ENCODE results near the gene DAGLB.
"Not testable (repeated sequence)": the region's sequence is repeated elsewhere in the genome, so short reads cannot be mapped to it uniquely, and the experiment has no call there.

The DAGLB gene

GRCh38 chr7:6478186-6478585, 30.4 kb upstream of the DAGLB start:
- no peaks in the 10 kb centered on the region for H3K27me3 Mint-ChIP-seq
- no peak overlapping the region for H3K27ac Mint-ChIP-seq
- no peak overlapping the region for H3K4me3 Mint-ChIP-seq
- H3K36me3 Mint-ChIP-seq, result no peaks in the 10 kb centered on the region
- no peak for ATAC-seq
- peaks cover 84% of the 10 kb centered on the region for H3K4me1 Mint-ChIP-seq
- H3K9me3 Mint-ChIP-seq, result no peaks in the 10 kb centered on the region

DNA sequence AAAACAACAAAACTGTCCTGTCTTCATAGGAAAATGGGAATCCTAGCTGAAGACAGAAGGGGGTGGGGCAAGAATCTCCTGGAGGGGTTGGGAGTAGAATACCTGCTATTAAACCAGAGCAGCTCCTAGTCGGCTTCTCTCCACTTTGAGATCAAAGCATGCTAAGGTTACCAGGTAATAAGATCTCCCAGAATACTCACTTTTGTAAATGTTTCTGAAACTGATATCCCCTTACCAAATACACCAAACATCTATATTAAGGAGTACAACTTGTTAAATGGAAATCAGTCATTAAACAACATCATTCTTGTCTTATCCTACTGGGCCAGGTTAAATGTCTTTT, 29.5 kb upstream of the DAGLB start:
- no peaks in the 10 kb centered on the region for H3K36me3 Mint-ChIP-seq
- ATAC-seq, result no peak
- H3K27ac Mint-ChIP-seq, result no peak overlapping the region
- H3K27me3 Mint-ChIP-seq, result no peaks in the 10 kb centered on the region
- H3K9me3 Mint-ChIP-seq, result no peaks in the 10 kb centered on the region
- peaks cover 75% of the 10 kb centered on the region for H3K4me1 Mint-ChIP-seq
- H3K4me3 Mint-ChIP-seq, result no peak overlapping the region

GRCh38 chr7:6476596-6477317, 29.0 kb upstream of the DAGLB start:
- H3K27ac Mint-ChIP-seq, result no peak overlapping the region
- H3K9me3 Mint-ChIP-seq, result no peaks in the 10 kb centered on the region
- no peaks in the 10 kb centered on the region for H3K27me3 Mint-ChIP-seq
- ATAC-seq, result no peak
- H3K4me3 Mint-ChIP-seq, result no peak overlapping the region
- peaks cover 71% of the 10 kb centered on the region for H3K4me1 Mint-ChIP-seq
- no peaks in the 10 kb centered on the region for H3K36me3 Mint-ChIP-seq

GRCh38 chr7:6475433-6476186, 27.9 kb upstream of the DAGLB start:
- H3K27me3 Mint-ChIP-seq, result no peaks in the 10 kb centered on the region
- no peak for ATAC-seq
- H3K4me1 Mint-ChIP-seq, result peaks cover 61% of the 10 kb centered on the region
- no peaks in the 10 kb centered on the region for H3K36me3 Mint-ChIP-seq
- no peaks in the 10 kb centered on the region for H3K9me3 Mint-ChIP-seq
- H3K4me3 Mint-ChIP-seq, result no peak overlapping the region
- H3K27ac Mint-ChIP-seq, result no peak overlapping the region

GRCh38 chr7:6465862-6466261, 18.1 kb upstream of the DAGLB start:
- peaks cover 8% of the 10 kb centered on the region for H3K4me1 Mint-ChIP-seq
- no peak for ATAC-seq
- H3K27me3 Mint-ChIP-seq, result no peaks in the 10 kb centered on the region
- no peak overlapping the region for H3K4me3 Mint-ChIP-seq
- no peaks in the 10 kb centered on the region for H3K9me3 Mint-ChIP-seq
- H3K27ac Mint-ChIP-seq, result no peak overlapping the region
- H3K36me3 Mint-ChIP-seq, result peaks cover 65% of the 10 kb centered on the region

- peaks cover 50% of the 10 kb centered on the region for H3K36me3 Mint-ChIP-seq
- not testable (repeated sequence) for H3K27ac Mint-ChIP-seq, ATAC-seq, H3K4me1 Mint-ChIP-seq, H3K4me3 Mint-ChIP-seq, H3K27me3 Mint-ChIP-seq, H3K9me3 Mint-ChIP-seq
Observed at GRCh38 chr7:6463609-6464008, 15.9 kb upstream of the DAGLB start.

- Mint-ChIP-seq H3K36me3 (peaks cover 34% of the 10 kb centered on the region), H3K27me3 (no peaks in the 10 kb centered on the region), H3K4me1 (peaks cover 8% of the 10 kb centered on the region), H3K4me3 (no peak overlapping the region), H3K27ac (no peak overlapping the region), H3K9me3 (no peaks in the 10 kb centered on the region)
- no peak for ATAC-seq
Observed at GRCh38 chr7:6461946-6462550, 14.3 kb upstream of the DAGLB start.

GRCh38 chr7:6460990-6461584, 13.3 kb upstream of the DAGLB start:
- no peaks in the 10 kb centered on the region for H3K9me3 Mint-ChIP-seq
- no peak overlapping the region for H3K27ac Mint-ChIP-seq
- peaks cover 24% of the 10 kb centered on the region for H3K36me3 Mint-ChIP-seq
- H3K4me1 Mint-ChIP-seq, result peaks cover 8% of the 10 kb centered on the region
- ATAC-seq, result no peak
- no peaks in the 10 kb centered on the region for H3K27me3 Mint-ChIP-seq
- H3K4me3 Mint-ChIP-seq, result no peak overlapping the region

- Mint-ChIP-seq H3K27ac (no peak overlapping the region), H3K36me3 (peaks cover 17% of the 10 kb centered on the region)
Observed at GRCh38 chr7:6460303-6460702, 12.5 kb upstream of the DAGLB start.

GRCh38 chr7:6458676-6459075, 10.9 kb upstream of the DAGLB start:
- H3K27me3 Mint-ChIP-seq, H3K27ac Mint-ChIP-seq, H3K4me3 Mint-ChIP-seq, H3K4me1 Mint-ChIP-seq, ATAC-seq, H3K9me3 Mint-ChIP-seq: not testable (repeated sequence)
- H3K36me3 Mint-ChIP-seq, result peaks cover 11% of the 10 kb centered on the region

More at GRCh38 chr7:6460303-6460702, 12.5 kb upstream of the DAGLB start:
- Mint-ChIP-seq H3K4me3 (no peak overlapping the region), H3K4me1 (peaks cover 8% of the 10 kb centered on the region), H3K27me3 (no peaks in the 10 kb centered on the region), H3K9me3 (no peaks in the 10 kb centered on the region)
- no peak for ATAC-seq

- H3K4me3 Mint-ChIP-seq, result no peak overlapping the region
- H3K36me3 Mint-ChIP-seq, result no peaks in the 10 kb centered on the region
- no peaks in the 10 kb centered on the region for H3K27me3 Mint-ChIP-seq
- no peak overlapping the region for H3K27ac Mint-ChIP-seq
- H3K4me1 Mint-ChIP-seq, result peaks cover 6% of the 10 kb centered on the region
- no peak for ATAC-seq
- no peaks in the 10 kb centered on the region for H3K9me3 Mint-ChIP-seq
Observed at GRCh38 chr7:6453734-6454133, 6.0 kb upstream of the DAGLB start.

- Mint-ChIP-seq H3K4me1 (peaks cover 15% of the 10 kb centered on the region), H3K36me3 (no peaks in the 10 kb centered on the region), H3K9me3 (no peaks in the 10 kb centered on the region), H3K27me3 (no peaks in the 10 kb centered on the region), H3K27ac (no peak overlapping the region), H3K4me3 (no peak overlapping the region)
- ATAC-seq, result no peak
Observed at GRCh38 chr7:6451224-6451705, 3.5 kb upstream of the DAGLB start.

DNA sequence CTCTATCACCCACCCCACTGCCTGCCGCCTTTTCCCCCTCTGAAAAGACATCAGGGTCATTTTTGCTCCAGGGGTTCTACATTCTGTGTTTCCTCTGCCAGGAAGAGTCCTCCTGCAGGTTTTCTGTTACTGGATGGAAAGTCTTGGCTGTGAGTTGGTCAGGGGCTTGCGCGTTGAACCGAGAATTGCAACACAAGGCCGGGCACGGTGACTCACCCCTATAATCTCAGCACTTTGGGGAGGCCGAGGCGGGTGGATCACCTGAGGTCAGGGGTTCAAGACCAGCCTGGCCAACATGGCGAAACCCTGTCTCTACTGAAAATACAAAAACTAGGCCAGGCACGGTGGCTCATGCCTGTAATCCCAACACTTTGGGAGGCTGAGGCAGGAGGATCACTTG, 2.8 kb upstream of the DAGLB start:
- not testable (repeated sequence) for ATAC-seq, H3K9me3 Mint-ChIP-seq, H3K36me3 Mint-ChIP-seq, H3K27me3 Mint-ChIP-seq, H3K27ac Mint-ChIP-seq, H3K4me3 Mint-ChIP-seq
- H3K4me1 Mint-ChIP-seq, result peaks cover 21% of the 10 kb centered on the region

DNA sequence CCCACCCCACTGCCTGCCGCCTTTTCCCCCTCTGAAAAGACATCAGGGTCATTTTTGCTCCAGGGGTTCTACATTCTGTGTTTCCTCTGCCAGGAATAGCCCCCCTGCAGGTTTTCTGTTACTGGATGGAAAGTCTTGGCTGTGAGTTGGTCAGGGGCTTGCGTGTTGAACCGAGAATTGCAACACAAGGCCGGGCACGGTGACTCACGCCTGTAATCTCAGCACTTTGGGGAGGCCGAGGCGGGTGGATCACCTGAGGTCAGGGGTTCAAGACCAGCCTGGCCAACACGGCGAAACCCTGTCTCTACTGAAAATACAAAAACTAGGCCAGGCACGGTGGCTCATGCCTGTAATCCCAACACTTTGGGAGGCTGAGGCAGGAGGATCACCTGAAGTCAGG, 2.1 kb upstream of the DAGLB start:
- not testable (repeated sequence) for H3K9me3 Mint-ChIP-seq, H3K27ac Mint-ChIP-seq, ATAC-seq, H3K27me3 Mint-ChIP-seq, H3K4me3 Mint-ChIP-seq
- Mint-ChIP-seq H3K36me3 (peaks cover 11% of the 10 kb centered on the region), H3K4me1 (peaks cover 28% of the 10 kb centered on the region)

GRCh38 chr7:6448943-6449543, 1.3 kb upstream of the DAGLB start:
- Mint-ChIP-seq H3K4me3 (peak overlapping the region; percentile 63), H3K4me1 (peaks cover 33% of the 10 kb centered on the region), H3K9me3 (no peaks in the 10 kb centered on the region), H3K27ac (no peak overlapping the region), H3K27me3 (no peaks in the 10 kb centered on the region), H3K36me3 (peaks cover 15% of the 10 kb centered on the region)
- ATAC-seq, result no peak
